HG03565 (cell line): ENCODE results near the gene GPR21.

ENCODE experiments used
- ATAC-seq: cut with Tn5 transposase; IDR thresholded peaks from one replicate; pipeline ENCODE4 v1.9.1; 2021; ENCODE audit warnings: mild to moderate bottlenecking, moderate library complexity; ENCODE audit not compliant: unreplicated experiment

GPR21 gene, protein sequence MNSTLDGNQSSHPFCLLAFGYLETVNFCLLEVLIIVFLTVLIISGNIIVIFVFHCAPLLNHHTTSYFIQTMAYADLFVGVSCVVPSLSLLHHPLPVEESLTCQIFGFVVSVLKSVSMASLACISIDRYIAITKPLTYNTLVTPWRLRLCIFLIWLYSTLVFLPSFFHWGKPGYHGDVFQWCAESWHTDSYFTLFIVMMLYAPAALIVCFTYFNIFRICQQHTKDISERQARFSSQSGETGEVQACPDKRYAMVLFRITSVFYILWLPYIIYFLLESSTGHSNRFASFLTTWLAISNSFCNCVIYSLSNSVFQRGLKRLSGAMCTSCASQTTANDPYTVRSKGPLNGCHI

DNA sequence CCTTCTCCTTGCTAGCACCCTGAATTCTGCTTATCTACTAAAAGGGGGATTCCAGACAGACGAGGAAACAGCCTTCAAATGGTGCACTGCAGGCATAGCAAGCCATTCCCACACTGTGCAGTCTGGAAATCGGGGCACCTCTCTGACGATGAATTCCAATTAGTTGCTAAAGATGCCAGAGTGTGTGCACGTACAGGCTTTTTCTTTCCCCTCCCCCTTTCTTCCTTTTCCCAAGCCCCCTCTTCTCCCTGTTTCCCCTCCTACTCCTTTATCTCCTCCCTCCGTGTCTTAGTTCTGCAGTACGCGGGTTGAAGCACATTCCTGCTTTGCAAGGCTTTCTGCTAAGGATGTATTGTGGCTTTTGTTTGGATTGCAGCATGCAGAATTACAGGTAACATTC is at the start of gene GPR21:
Gene GPR21 (plus strand): TSS at position 316 of the 400 bp plus-strand sequence. CDS start 900 bp downstream, outside the sequence.
- ATAC-seq: no peak

DNA sequence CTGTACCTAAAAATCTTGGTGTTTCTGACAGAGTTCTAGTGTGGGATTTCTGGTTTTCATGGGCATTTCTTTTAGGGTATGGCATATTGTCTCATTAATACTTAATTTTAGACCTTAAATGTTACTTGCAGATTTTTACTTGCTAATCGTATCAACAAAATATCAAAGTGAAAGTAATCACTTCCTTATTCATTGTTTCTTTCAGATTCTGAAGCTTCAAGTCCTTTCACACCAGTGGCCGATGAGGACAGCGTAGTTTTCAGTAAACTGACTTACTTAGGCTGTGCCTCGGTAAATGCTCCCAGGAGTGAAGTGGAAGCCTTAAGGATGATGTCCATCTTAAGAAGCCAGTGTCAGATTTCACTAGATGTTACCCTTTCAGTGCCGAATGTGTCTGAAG is 47.5 kb upstream of the GPR21 start:
- ATAC-seq: no peak

DNA sequence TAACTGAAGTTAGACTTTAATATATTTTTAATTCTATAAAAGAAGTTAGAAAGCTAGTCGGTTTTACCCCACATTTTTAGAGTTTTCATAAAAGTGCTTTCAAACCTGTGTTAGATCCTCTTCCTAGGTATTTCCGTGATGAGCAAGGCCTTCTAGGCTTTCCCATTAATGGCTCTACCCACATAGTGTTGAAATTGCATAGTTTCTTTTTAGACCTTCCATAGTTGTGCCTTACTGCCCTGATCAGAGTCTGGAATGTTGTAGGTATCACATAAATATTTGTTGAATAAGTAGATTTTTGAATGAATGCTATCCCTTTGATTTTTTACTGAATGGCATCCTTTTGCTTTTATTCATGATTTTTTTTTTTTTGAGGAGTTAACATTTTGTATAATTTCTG is 45.3 kb upstream of the GPR21 start:
- ATAC-seq: no peak

- peak; percentile 67 for ATAC-seq
These were observed 44.4 kb upstream of the GPR21 start for GRCh38 chr9:122988920-122989621.

GRCh38 chr9:122991370-122991830 is 42.1 kb upstream of the GPR21 start:
- no peak for ATAC-seq

DNA sequence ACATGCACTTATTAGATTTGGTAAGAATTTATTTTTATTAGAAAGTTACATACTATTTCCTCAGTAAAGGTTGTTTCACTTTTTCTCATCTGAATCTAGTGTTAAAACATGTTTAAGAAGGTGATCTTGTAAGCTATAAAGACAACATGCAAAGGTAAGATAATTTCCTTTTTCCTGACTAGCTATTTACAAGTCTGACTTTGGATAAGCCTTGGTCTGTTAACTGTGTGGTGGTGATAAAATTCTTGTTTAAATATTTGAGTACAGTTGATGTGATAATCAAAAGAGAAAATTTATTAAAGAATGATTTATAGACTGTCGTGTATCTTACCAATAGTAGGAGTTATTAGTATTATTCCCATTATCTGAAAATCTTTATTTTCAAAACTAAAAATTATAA is 36.9 kb upstream of the GPR21 start:
- no peak for ATAC-seq

DNA sequence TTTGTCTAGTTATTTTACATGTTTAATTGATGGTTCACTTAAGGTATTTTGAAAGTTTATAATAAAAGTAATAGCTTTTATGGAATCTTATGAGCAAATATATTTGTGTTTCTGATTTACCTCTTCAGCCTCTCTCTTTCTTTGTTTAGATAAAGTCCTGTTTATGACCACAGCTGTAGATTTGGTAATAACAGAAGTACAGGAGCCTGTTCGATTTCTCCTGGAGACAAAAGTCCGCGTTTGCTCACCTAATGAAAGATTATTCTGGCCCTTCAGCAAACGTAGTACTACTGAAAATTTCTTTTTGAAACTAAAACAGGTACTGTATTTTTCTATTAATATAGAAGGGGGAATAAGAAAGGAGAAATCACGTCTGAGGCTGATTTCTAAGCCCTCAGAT is 35.0 kb upstream of the GPR21 start:
- no peak for ATAC-seq

GRCh38 chr9:123000371-123001068 is 32.9 kb upstream of the GPR21 start:
- no peak for ATAC-seq

DNA sequence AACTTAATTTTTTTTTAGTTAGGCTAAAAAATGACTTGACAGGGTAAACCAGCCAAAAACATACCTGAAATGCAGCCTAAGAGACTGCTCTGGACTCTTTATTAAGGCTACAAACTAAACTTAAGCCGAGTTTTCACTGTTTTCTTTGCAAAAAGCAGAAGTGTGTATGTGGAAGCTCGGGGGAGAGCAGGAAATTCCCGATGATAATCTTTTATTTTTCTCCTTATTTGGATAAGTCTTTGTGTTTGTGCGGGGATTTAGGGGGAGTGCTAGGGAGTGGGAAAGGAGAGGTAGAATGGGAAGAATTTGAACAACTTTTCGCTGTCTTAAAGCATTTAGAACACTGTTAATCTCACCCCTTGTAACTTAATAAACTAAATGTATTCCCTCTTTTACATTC is 30.7 kb upstream of the GPR21 start:
- no peak for ATAC-seq

DNA sequence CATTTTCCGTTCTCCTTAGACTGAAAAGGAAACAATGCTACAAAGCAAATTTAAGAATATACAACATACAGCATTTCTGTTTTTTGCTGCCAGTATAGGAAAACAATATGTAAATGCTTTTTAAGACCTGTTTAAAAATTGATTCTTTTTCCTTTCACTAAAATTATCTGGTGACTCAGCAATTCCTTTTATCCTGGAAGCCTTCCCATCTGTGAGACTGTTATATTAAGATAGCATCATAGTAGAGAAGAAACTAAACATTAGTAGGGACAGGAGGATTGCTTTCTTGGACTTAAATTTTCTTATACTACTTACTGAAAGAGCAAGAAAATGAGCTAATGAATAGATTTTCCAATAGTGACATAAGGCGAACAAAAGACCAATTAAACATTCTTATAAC is 30.0 kb upstream of the GPR21 start:
- no peak for ATAC-seq

DNA sequence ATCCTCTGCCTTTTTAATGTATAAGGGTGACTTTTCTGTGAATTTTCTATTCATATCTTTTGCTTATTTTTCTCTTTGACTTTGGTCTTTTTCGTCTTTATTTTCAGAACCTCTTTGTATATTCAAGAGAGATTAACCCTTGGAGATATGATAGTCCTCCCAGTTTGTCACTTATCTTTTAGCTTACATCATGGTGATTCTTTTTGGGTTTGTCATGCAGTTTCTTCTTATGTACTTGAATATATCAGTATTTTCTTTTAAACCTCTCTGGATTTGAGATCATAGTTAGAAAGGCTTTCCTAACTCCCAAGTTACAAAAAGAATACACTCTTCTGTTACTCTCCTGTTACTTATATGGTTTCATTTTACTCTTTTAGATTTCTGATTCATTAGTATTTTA is 27.5 kb upstream of the GPR21 start:
- no peak for ATAC-seq

GRCh38 chr9:123007269-123007668 is 26.2 kb upstream of the GPR21 start:
- no peak for ATAC-seq

DNA sequence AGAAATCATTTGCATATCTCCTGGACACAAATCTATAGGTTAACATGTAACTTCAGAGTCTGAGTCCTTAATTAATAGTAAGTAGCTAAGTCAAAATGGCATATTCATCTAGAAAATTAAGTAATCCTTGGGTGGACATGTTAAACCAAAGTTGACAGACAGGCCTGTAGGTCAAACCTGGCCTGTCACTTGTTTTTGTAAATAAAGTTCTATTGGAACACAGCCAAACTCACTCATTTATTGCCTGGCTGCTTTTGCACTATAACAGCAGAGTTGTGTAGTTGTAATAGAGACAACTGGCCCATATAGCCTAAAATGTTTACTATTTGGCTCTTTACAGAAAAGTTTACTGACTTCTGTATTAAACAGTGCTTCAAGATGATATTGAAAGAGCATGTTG is 24.6 kb upstream of the GPR21 start:
- no peak for ATAC-seq

DNA sequence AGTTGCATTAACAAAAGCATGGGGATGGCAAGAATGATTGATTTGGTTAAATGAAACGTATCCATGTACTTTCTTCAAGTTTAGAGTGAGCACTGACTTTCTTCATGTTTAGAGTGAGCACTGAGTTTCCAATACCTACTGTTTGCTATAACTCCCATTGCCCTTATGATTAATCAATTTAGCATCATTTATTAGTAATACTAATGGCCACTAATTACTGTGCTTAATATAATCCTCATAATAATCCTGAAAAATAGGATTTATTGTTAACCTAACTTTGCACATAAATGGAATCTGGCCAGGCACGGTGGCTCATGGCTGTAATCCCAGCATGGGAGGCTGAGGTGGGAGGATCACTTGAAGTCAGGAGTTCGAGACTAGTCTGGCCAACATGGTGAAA is 22.1 kb upstream of the GPR21 start:
- no peak for ATAC-seq

GRCh38 chr9:123011878-123012528 is 21.5 kb upstream of the GPR21 start:
- no peak for ATAC-seq

DNA sequence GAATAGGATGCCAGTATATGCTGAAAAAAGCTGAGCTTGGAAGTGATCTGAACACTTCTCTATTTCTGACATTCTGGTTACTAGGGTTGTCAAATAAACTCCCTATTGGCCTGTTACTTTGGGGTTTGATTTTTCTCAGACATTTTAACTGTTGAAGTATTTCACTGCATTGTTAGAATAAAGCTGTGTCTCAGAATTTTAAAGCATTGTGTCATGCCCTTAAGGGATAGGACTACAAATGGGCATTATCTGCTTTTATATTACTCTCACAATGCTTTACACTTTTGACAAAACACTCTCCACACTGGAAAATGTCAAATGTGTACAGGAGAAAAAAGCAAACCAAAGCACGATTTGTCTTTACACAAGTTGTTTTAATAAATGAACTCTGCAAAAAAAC is 16.8 kb upstream of the GPR21 start:
- no peak for ATAC-seq

- no peak for ATAC-seq
These were observed 12.7 kb upstream of the GPR21 start for GRCh38 chr9:123020796-123021195.

DNA sequence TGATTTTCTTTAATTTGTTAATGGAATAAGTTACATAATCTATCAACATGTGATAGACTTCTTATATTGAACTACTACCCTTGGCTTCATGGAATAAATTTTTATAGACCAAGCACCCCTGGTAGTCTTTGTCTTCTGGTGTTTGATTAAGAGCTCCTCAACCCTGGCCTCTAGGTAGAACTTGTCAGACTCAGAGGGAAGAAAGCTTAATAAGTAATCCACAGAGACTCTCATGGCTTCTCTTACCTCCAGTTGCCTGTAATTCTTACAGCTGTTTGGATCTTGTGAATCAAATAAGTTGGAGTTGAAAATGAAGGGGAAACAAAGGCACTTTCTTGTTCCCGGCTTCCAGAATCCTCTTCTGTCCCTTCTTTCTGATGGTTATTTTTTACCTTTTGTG is 7.0 kb upstream of the GPR21 start:
- no peak for ATAC-seq

GRCh38 chr9:123027517-123027916 is 6.0 kb upstream of the GPR21 start:
- no peak for ATAC-seq

GRCh38 chr9:123028136-123028535 is 5.3 kb upstream of the GPR21 start:
- ATAC-seq: no peak

- no peak for ATAC-seq
These were observed 4.5 kb upstream of the GPR21 start for GRCh38 chr9:123028973-123029372.
